HCT116 (cell line): ENCODE data around the gene GTF2IRD2. TPM values are rescaled to one million over a fixed set of nuclear protein-coding genes. Genes with fewer than 3 reads are reported as not detected.
A peak's percentile ranks its signal among the peaks of the same experiment; 100 is the strongest.
"Not testable (repeated sequence)": the region's sequence is repeated elsewhere in the genome, so short reads cannot be mapped to it uniquely, and the experiment has no call there.

Source experiments
- ATAC-seq: fragments of 200-7000 bp; cut with Tn5 transposase; 2 replicates; pipeline ENCODE4 v1.9.1; 2020; ENCODE audit warnings: mild to moderate bottlenecking, moderate library complexity
- BruUV-seq: library from RNA; stranded (reverse); fragments of 400-500 nt; replicated peaks from 2 replicates; lab custom pipeline; 2021; lab: Mats Ljungman, UMichigan
- CTCF ChIA-PET: fragments of 300-600 bp; sonication (Branson Sonifier 250); formaldehyde crosslinking; loops from one replicate; lab custom pipeline; 2021; ENCODE audit warnings: antibody characterized with exemption; lab: Charles Lee
- POLR2A ChIA-PET: fragments of 300-600, 350-600 bp; sonication (Branson Sonifier 250); formaldehyde crosslinking; loops from one replicate; lab custom pipeline; 2021; ENCODE audit warnings: antibody characterized with exemption; lab: Charles Lee
- RAD21 ChIA-PET, 2 experiments: fragments of 300-600 bp; sonication (Branson Sonifier 250); formaldehyde crosslinking; loops; one replicate each; lab custom pipeline; 2023; ENCODE audit warnings: low total read pairs in 2 of 2; ENCODE audit not compliant: uncharacterized antibody in 2 of 2, unreplicated experiment in 2 of 2, low non-redundant PET in 1 of 2; lab: Charles Lee
- DNase-seq: peaks from one replicate; pipeline ENCODE4 v3.0.0-alpha.2; 2010; ENCODE audit warnings: low read depth, low spot score
- H2AFZ ChIP-seq: fragments of 200-600 bp; shearing (Covaris generic), sonication (generic); 2 replicates; pipeline ENCODE4 v1.6.1; 2017; ENCODE audit warnings: low read depth, mixed run types, mixed read lengths, antibody characterized with exemption, low read length; ENCODE audit not compliant: poor library complexity, severe bottlenecking
- H3K27ac ChIP-seq: 2 replicates; pipeline ENCODE4 v1.5.1; 2012; ENCODE audit warnings: low read depth, low read length
- H3K27me3 ChIP-seq: fragments of 200-600 bp; sonication (generic); 2 replicates; pipeline ENCODE4 v1.6.1; 2016; ENCODE audit warnings: mixed run types, low read length, mixed read lengths; ENCODE audit not compliant: insufficient read depth
- H3K36me3 ChIP-seq, 2 experiments: fragments of 200-500 bp in 1 of 2; fragments of 200-600 bp in 1 of 2; sonication (Bioruptor generic) in 1 of 2; sonication (generic) in 1 of 2; 2 replicates each; pipeline versions ENCODE4 v1.5.1 to v1.6.1; 2014 to 2016; ENCODE audit warnings: low read length in 2 of 2, inconsistent platforms in 1 of 2, mixed read lengths in 1 of 2, mixed run types in 1 of 2; ENCODE audit not compliant: insufficient read depth in 2 of 2, control insufficient read depth in 1 of 2
- H3K4me1 ChIP-seq, 2 experiments: fragments of 200-600 bp in 1 of 2; sonication (generic) in 1 of 2; 2 replicates each; pipeline versions ENCODE4 v1.5.1 to v1.6.1; 2012 to 2017; ENCODE audit warnings: low read length in 2 of 2, inconsistent platforms in 1 of 2, mild to moderate bottlenecking in 1 of 2, mixed read lengths in 1 of 2, mixed run types in 1 of 2, moderate library complexity in 1 of 2; ENCODE audit not compliant: insufficient read depth in 2 of 2, control insufficient read depth in 1 of 2
- H3K4me2 ChIP-seq: fragments of 200-600 bp; sonication (generic); 2 replicates; pipeline ENCODE4 v1.6.1; 2017; ENCODE audit warnings: mixed run types, low read length, mixed read lengths
- H3K4me3 ChIP-seq, 2 experiments: fragments of 200-600 bp in 1 of 2; sonication (generic) in 1 of 2; replicated peaks in 1 of 2; 2 replicates each; pipeline ENCODE4 v1.5.1; 2011 to 2016; ENCODE audit warnings: low read length in 2 of 2, control low read depth in 1 of 2, low read depth in 1 of 2, mild to moderate bottlenecking in 1 of 2, mixed read lengths in 1 of 2, mixed run types in 1 of 2
- H3K79me2 ChIP-seq: fragments of 200-600 bp; sonication (generic); 2 replicates; pipeline ENCODE4 v1.6.1; 2017; ENCODE audit warnings: mild to moderate bottlenecking, mixed run types, low read length, moderate library complexity, mixed read lengths; ENCODE audit not compliant: insufficient read depth
- H3K9ac ChIP-seq: fragments of 200-600 bp; sonication (generic); 2 replicates; pipeline ENCODE4 v1.6.1; 2016; ENCODE audit warnings: low read length, mixed read lengths
- H3K9me2 ChIP-seq: fragments of 200-600 bp; sonication (generic), shearing (Covaris generic); 2 replicates; pipeline ENCODE4 v1.6.1; 2017; ENCODE audit warnings: mixed run types, mild to moderate bottlenecking, moderate library complexity; ENCODE audit not compliant: insufficient read depth
- H3K9me3 ChIP-seq, 2 experiments: fragments of 200-500 bp in 1 of 2; fragments of 200-600 bp in 1 of 2; sonication (Bioruptor generic) in 1 of 2; sonication (generic) in 1 of 2; 2 replicates each; pipeline ENCODE4 v1.6.1; 2014 to 2017; ENCODE audit warnings: low read length in 2 of 2, mixed read lengths in 2 of 2, inconsistent platforms in 1 of 2, low read depth in 1 of 2, mild to moderate bottlenecking in 1 of 2, mixed run types in 1 of 2, moderate library complexity in 1 of 2; ENCODE audit not compliant: control insufficient read depth in 1 of 2, insufficient read depth in 1 of 2
- H4K20me1 ChIP-seq: fragments of 200-600 bp; sonication (generic), shearing (Covaris generic); 2 replicates; pipeline ENCODE4 v1.6.1; 2017; ENCODE audit warnings: mixed run types, mild to moderate bottlenecking, moderate library complexity; ENCODE audit not compliant: insufficient read depth
- intact Hi-C: fragments of 100-400 bp; cut with micrococcal nuclease; formaldehyde crosslinking; loops from 2 replicates; pipeline ENCODE4 v1.10.0; 2022
- total RNA-seq: library from RNA; stranded (reverse); gene quantifications from one replicate; pipeline ENCODE4 v1.2.1, GENCODE V29; 2021; ENCODE audit not compliant: unreplicated experiment

Gene GTF2IRD2
- total RNA-seq, 1 experiment from 2014 or later, result 9.2 TPM

GRCh38 chr7:74872542-74872941, 21.1 kb upstream of the GTF2IRD2 start:
- H3K9me2 ChIP-seq, H3K27ac ChIP-seq, H3K4me2 ChIP-seq, H4K20me1 ChIP-seq, H3K4me3 ChIP-seq, H2AFZ ChIP-seq, RAD21 ChIA-PET, CTCF ChIA-PET, H3K4me1 ChIP-seq, POLR2A ChIA-PET, ATAC-seq, H3K9me3 ChIP-seq, BruUV-seq, H3K9ac ChIP-seq, H3K27me3 ChIP-seq, DNase-seq, H3K36me3 ChIP-seq, H3K79me2 ChIP-seq, intact Hi-C loops: not testable (repeated sequence)

- H3K27me3 ChIP-seq, RAD21 ChIA-PET, H3K4me2 ChIP-seq, CTCF ChIA-PET, H2AFZ ChIP-seq, H3K4me3 ChIP-seq, H3K9me3 ChIP-seq, H3K27ac ChIP-seq, H4K20me1 ChIP-seq, DNase-seq, H3K36me3 ChIP-seq, BruUV-seq, H3K9ac ChIP-seq, H3K79me2 ChIP-seq, H3K9me2 ChIP-seq, H3K4me1 ChIP-seq: not testable (repeated sequence)
- ATAC-seq, result peak; percentile 15
- intact Hi-C loops, result loop anchor here (5.0 kb wide), 1 partner anchor 448 kb away; no protein-coding TSS in a partner anchor
- POLR2A ChIA-PET, result interaction anchor here (0.7 kb wide), 1 partner anchor 278 kb away, joined by 3 read pairs; no protein-coding TSS in a partner anchor
These were observed 14.4 kb upstream of the GTF2IRD2 start for GRCh38 chr7:74865777-74866176.

- CTCF ChIA-PET, DNase-seq: not testable (repeated sequence)
- TSS peak; percentile 83 for BruUV-seq
These were observed 1.6 kb downstream of the GTF2IRD2 start for GRCh38 chr7:74849853-74850252.

GRCh38 chr7:74830411-74830810, 21.0 kb downstream of the GTF2IRD2 start:
- H4K20me1 ChIP-seq, RAD21 ChIA-PET, H3K4me3 ChIP-seq, H3K9me3 ChIP-seq, intact Hi-C loops, ATAC-seq, H3K4me2 ChIP-seq, H3K4me1 ChIP-seq, H3K9me2 ChIP-seq, POLR2A ChIA-PET, H3K36me3 ChIP-seq, H2AFZ ChIP-seq, H3K27me3 ChIP-seq, CTCF ChIA-PET, H3K27ac ChIP-seq, H3K9ac ChIP-seq, H3K79me2 ChIP-seq, BruUV-seq, DNase-seq: not testable (repeated sequence)

More at GRCh38 chr7:74849853-74850252, 1.6 kb downstream of the GTF2IRD2 start:
- H3K9ac ChIP-seq, H3K27me3 ChIP-seq, H4K20me1 ChIP-seq, POLR2A ChIA-PET, H3K4me2 ChIP-seq, H3K9me2 ChIP-seq, H2AFZ ChIP-seq, ATAC-seq, intact Hi-C loops, H3K27ac ChIP-seq, RAD21 ChIA-PET, H3K9me3 ChIP-seq, H3K79me2 ChIP-seq, H3K4me1 ChIP-seq, H3K4me3 ChIP-seq, H3K36me3 ChIP-seq: not testable (repeated sequence)
